AML-193 (cell line): ENCODE measurements around the gene FBLIM1.
"Not testable (repeated sequence)": the region's sequence is repeated elsewhere in the genome, so short reads cannot be mapped to it uniquely, and the experiment has no call there.

Experiments
- DNase-seq, 2 experiments: peaks; one replicate each; lab custom pipeline; 2025; lab: John Stamatoyannopoulos, UW

The FBLIM1 gene

DNA sequence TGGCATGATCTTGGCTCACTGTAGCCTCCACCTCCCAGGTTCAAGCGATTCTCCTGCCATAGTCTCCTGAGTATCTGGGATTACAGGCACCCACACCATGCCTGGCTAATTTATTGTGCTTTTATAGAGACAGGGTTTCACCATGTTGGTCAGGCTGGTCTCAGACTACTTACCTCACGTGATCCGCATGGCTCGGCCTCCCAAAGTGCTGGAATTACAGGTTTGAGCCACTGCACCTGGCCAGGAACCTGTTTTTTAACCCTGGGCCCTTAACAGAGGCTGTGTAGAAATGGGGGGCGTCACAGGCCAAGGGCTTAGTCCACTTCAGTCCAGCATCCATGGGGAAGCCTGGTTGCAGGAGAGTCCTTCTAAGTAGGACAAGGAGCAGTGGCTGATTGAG, 9.3 kb downstream of the FBLIM1 start:
- no peak for DNase-seq

GRCh38 chr1:15768388-15768787, 9.8 kb downstream of the FBLIM1 start:
- DNase-seq: no peak

GRCh38 chr1:15770313-15770962, 11.8 kb downstream of the FBLIM1 start:
- no peak for DNase-seq

DNA sequence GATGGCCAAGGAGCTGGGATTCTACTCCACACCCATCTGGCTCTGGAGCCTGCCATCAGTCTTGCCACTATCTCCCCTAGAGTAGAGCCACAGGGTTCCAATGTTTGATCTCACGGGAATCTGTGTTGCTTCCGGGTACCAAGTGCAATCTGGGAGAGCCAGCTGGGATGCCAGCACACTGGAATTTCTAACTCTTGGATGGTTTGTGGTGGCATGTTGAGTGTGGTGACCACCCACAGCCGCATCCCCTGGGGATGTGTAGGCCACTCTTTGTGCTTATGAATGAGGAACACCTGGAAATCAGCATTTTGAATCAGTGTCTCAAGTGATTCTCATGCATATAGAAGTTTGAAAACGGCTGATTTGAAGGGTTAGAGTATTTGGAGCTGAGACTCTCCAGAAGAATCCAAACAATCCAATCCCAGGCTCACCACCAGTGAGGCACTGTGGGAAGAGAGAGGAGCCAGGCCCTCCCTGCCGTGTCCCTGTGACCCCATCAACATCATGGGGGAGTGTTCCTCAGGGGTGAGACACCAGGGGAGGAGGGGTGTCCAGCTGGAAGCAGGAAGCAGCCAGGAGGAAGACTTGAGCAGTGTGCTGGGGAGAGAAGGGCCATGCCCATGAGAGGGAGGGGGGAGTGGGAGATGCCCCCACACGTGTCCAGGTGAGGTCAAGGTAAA, 13.4 kb downstream of the FBLIM1 start:
- no peak for DNase-seq

GRCh38 chr1:15775706-15776105, 17.1 kb downstream of the FBLIM1 start:
- no peak for DNase-seq

DNA sequence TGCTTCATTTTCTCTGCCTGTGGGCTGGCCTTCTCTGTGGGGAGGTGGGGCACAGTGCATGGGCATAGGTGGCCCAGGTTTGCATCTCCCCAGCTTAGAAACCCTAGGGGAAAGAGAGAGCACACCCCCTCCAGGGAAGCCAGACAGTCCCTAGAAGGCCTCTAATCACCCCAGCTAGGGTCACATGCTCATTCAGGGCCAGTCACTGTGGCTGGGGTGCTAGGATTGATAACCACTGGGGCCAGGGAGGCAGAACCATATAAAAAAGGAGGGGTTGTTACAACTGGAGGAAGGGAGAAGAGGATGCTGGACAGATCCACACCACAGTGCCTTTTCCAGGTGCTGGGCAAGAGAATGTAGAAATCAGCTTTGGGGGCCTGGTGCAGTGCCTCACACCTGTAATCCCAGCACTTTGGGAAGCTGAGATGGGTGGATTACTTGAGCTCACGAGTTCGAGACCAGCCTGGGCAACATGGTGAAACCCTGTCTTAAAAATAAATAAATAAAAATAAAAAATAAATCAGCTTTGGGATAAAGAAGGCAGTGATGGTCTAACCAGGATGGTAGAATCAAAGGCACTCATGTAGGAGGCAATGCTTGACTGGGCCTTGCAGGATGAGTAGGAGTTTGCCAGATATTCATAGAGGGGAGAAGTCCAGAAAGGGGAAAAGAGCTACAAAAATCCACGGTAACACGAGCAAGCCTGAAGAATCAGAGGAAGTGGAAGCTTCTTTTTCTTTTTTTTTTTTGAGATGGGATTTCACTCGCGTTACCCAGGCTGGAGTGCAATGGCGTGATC, 19.5 kb downstream of the FBLIM1 start:
- DNase-seq: no peak

GRCh38 chr1:15785683-15786082, 27.1 kb downstream of the FBLIM1 start:
- no peak for DNase-seq

GRCh38 chr1:15786581-15786980, 28.0 kb downstream of the FBLIM1 start:
- no peak for DNase-seq

DNA sequence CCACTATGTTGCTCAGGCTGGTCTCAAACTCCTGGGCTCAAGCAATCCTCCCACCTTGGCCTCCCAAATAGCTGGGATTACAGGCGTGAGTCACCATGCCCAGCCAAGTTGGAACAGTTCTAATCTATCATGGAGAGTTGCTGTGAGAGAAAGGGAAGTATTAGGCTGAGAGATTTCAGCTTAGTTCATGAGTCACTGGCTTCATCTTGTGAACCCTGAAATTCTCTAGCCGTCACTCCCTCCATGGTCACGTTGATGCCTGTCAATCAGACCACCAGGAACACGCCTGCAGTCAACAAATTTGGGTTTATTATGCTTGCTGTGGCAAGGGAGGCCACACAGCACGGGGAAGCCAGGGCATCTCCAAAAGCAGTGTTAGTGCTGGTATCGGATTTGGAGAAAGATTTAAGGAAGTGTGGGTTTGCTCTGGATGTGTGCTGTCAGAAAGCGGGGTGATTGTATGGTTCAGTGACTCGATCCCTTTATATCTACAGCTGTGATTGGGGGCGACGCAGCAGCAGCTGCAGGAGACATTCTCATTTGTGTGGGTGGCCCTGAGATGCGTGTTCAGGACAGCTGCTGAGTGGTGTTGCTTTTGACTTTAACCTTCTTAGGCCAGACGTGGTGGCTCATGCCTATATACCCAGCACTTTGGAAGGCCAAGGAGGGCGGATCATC, 30.2 kb downstream of the FBLIM1 start:
- DNase-seq: peak in 1 of 2 experiments; percentile 3

- no peak for DNase-seq
These were observed 37.5 kb downstream of the FBLIM1 start for GRCh38 chr1:15796086-15796462.

DNA sequence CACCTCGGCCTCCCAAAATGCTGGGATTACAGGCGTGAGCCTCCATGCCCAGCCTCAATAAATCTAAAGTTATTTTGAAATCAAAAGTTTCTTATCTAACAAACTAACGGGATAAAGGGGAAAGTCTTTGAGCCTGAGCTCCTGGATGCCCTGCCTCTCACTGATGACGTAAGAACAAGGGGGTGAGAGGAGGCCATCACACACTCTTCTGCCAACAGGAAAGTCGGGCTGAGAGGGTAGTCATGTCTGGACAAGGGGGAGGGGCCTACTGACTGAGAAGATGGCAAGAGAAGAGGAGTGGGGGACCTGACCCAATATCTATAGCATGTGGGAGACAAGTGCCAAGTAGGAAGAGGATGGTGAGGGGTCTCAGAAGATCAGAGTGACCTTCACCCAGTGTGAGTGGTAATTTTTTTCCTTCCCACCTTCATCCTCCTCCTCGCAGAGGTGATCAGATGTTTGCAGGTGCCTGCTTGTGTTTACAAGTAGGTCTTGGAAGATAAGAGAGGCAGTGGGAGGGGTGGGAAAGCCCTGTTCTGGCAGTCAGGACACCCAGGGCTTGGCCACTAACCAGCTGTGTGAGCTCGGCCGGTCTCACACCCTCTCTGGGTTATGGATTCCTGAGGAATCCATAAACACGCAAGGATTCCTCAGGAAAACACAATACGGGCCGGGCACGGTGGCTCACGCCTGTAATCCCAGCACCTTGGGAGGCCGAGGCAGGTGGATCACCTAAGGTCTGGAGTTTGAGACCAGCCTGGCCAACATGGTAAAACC, 39.2 kb downstream of the FBLIM1 start:
- no peak for DNase-seq

GRCh38 chr1:15799004-15799867, 40.6 kb downstream of the FBLIM1 start:
- no peak for DNase-seq

- DNase-seq: no peak
These were observed 41.6 kb downstream of the FBLIM1 start for GRCh38 chr1:15799928-15800835.

GRCh38 chr1:15802234-15802965, 43.8 kb downstream of the FBLIM1 start:
- peak in 1 of 2 experiments; percentile 6 for DNase-seq

- DNase-seq: peak; percentile 5 to 10
These were observed 44.8 kb downstream of the FBLIM1 start for GRCh38 chr1:15803380-15803779.

DNA sequence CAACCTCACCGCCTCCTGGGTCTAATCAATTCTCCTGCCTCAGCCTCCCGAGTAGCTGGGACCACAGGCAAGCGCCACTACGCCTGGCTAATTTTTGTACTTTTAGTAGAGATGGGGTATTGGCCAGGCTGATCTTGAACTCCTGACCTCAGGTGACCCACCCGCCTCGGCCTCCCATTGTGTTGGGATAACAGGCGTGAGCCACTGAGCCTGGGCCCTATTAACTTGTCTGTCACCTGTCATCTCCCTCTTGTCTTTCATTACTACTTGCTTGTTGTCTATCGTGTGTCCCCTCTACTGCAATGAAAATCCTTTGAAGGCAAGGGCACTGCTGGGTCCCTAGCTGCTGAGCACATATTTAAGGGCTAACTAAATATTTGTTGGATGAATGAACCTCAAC, 45.5 kb downstream of the FBLIM1 start:
- DNase-seq: no peak

- no peak for DNase-seq
These were observed 48.5 kb downstream of the FBLIM1 start for GRCh38 chr1:15807121-15807520.

DNA sequence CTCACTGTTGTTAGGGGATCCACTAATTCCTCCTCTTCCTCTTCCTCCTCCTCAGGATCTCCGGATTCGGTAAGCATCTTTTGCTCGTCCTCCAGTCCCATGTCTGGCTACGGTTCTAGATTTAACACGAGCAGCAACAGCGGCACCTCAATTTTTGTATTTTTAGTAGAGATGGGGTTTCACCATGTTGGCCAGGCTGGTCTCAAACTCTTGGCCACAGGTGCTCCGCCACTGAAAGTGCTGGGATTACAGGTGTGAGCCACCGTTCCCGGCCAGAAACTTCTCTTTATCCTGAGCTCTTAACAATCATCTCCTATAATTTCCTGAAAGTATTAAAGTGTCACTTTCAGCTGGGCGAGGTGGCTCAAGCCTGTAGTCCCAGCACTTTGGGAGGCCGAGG, 49.0 kb downstream of the FBLIM1 start, which contains the start of gene UQCRHL:
UQCRHL (minus strand) TSS at position 101 of the 400 bp plus-strand sequence; CDS start at position 101, 0 bp downstream.
- not testable (repeated sequence) for DNase-seq

GRCh38 chr1:15808955-15809354, 50.4 kb downstream of the FBLIM1 start:
- DNase-seq: no peak
